CD4-positive, alpha-beta T cell treated with Interferon gamma for 1 hour (primary cell): ENCODE data around the gene NUP93.

Experiments
- DNase-seq: peaks from one replicate; pipeline ENCODE4 v3.0.0-alpha.2; 2020

Gene NUP93

DNA sequence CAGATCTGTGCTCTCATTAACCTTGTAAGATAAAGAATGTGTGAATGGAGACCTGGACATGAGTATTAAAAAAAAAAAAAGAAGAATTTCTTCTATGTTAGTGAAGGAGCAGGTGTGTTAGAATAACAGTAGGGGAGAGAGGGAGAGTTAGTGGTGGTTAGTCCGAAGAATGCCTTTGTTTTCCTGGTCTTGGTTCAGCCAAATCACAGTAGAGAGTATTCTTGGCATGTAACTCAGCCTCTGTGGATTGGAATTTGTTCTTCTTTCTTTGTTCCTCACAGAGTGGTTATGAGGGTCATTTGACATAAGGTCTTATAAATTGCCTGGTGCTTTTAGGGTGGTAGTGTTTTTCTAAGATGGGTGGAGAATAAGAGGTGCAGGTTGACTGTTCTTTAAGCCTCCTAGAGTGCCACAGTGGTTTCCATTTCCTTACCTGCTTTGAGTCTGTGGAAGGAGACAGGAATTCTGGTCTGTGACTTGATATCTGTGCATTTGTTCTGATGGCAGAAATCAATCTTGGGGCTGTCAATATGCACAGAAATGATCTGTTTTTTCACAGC, 17.6 kb downstream of the NUP93 start:
- no peak for DNase-seq

- no peak for DNase-seq
Observed at GRCh38 chr16:56748191-56748590, 18.3 kb downstream of the NUP93 start.

GRCh38 chr16:56748826-56749225, 18.9 kb downstream of the NUP93 start:
- DNase-seq: no peak

- DNase-seq: no peak
Observed at GRCh38 chr16:56749672-56750491, 20.0 kb downstream of the NUP93 start.

- DNase-seq: no peak
Observed at GRCh38 chr16:56753410-56753809, 23.5 kb downstream of the NUP93 start.

DNA sequence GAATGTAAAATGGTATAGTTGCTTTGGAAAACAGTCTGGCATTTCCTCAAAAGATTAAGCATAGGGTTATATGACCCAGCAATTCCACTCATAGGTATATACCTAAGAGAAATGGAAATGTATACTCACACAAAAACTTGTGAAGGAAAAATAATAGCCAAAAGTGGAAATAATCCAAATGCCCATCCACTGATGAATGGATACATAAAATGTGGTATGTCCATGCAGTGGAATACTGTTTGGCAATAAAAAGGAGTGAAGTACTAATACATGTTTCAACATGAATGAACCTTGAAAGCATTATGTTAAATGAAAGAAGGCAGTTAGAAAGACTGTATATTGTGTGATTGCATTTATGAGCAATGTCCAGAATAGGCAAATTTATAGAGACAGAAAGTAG, 25.1 kb downstream of the NUP93 start:
- no peak for DNase-seq

DNA sequence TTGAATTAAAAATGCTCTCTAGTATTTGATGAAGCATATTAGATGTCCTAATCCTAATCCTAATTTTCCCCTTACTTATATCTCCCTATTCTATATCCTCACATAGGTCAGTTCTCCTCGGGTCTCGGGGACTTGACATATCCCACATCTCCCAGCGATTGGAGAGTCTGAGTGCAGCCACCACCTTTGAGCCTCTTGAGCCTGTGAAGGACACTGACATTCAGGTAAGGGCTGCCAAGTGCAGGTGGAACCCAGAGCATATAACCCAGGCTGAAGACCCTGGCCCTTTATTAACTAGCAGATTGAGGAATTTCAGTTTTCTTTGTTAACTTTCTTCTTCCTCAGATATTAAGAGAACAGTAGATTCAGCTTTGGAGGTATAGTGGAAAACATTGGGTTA, 28.5 kb downstream of the NUP93 start:
- DNase-seq: no peak

DNA sequence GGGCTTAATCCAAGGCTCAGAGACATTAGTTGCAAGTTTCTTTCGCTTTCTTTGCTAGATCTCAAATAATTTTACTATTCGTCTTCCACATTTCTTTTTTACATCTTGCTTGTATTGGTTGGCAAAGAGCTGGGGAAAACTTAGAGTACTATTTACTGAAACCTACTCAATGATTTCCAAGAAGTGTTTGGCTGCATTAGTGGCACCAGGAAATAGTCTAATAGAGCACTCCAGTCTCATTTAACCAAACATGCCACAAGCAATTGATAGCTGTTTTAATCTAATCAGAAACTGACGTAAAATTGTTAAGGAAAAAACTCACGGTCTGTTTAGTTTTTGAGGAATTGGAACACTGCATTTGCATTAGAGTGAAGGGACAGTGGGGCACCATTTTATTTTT, 29.0 kb downstream of the NUP93 start:
- DNase-seq: no peak

- DNase-seq: no peak
Observed at GRCh38 chr16:56763291-56763916, 33.5 kb downstream of the NUP93 start.

- DNase-seq: no peak
Observed at GRCh38 chr16:56764835-56765234, 34.9 kb downstream of the NUP93 start.

- no peak for DNase-seq
Observed at GRCh38 chr16:56765949-56766348, 36.0 kb downstream of the NUP93 start.

- DNase-seq: no peak
Observed at GRCh38 chr16:56767024-56767423, 37.1 kb downstream of the NUP93 start.

DNA sequence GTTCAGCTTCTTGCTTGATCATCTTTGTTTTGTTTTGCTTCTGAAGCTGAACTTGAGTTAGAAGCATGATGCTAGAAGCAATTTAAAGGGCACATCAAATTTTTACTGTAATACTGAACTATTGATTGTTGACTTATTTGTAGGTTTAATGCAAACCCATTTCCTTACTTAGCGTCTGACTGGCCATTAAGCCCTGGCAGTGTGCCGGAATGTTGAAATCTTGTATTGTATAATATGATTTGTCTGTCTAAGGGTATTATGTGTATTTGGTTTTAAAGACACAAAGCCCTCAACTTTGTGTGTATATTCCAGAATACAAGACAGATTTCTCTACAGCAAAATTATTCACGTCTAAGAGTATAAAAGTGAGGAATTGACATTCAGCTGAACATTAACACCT, 39.7 kb downstream of the NUP93 start:
- DNase-seq: no peak

DNA sequence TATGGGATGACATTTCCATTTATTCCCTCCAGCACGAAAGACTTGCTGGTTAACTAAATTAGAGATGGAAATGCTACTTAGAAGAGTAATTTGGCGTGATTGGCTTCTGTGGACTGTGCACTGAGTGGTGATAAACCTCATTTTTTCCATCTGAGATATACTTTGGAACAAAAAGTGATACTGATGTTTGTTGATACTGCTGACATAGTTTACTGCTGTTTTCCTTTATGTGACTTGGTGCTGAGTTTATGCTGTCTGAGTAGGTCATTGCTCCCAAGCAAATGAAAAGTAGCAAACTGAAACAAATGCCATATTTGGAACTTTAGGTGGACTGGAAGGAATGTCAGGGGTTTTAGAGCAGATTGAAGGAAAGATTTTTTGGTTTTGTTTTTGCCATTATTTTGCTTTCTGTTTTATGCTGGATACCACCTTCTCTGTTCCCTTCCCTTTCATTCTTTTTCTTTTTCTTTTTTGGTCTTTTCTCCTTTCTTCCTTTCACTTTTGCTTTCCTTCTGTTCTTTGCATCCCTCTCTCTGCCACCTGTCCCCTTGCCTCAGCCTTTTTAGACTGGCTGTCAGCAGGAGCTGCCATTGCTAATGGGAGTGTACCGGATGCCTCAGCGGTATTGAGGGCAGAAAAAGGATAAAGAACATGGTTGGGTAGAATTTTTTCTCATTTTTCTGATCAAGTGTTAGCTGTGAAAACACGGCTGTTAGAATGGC, 41.8 kb downstream of the NUP93 start:
- no peak for DNase-seq

GRCh38 chr16:56773532-56773931, 43.6 kb downstream of the NUP93 start:
- no peak for DNase-seq

GRCh38 chr16:56774016-56774680, 44.2 kb downstream of the NUP93 start:
- DNase-seq: no peak

DNA sequence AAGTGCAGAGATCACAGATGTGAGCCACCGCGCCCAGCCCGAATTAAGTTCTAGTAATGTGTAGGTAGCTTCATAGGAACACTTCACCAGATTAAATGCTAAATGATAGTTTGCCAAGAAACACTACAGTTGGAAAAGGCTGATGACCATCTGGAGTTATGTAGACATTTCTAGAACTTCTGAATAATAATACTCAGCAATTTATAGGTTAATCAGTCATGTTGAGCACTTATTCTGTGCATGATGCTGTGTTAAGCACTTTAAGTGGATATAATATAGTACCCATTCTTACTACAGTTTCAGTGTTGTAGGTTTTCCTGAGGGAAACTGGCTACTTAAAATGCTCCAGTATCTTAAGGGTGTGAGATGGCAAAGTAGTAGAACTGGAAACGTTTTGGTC, 45.2 kb downstream of the NUP93 start:
- no peak for DNase-seq

- DNase-seq: no peak
Observed at GRCh38 chr16:56776562-56776961, 46.6 kb downstream of the NUP93 start.

GRCh38 chr16:56777001-56777400, 47.1 kb downstream of the NUP93 start:
- no peak for DNase-seq

GRCh38 chr16:56777482-56777881, 47.6 kb downstream of the NUP93 start:
- no peak for DNase-seq

GRCh38 chr16:56779906-56780305, 50.0 kb downstream of the NUP93 start:
- DNase-seq: no peak

DNA sequence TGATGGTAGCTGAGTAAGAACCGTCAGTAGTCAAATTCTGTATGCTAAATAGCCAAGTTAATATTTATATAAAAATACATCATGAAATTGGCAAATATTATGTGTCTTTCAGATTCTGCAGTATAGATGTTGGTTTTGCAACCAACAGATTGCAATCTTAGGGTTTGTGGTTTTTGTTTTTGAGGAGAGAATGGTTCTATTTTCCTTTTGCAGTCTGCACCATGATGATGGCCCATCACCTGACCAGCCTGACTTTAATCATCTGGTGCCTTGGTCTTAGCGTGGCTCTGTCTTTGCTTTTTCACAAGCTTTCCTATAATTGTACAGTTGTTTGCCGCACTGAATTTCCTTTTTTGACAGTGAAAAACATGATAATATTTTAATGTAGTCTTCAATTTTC, 50.7 kb downstream of the NUP93 start:
- DNase-seq: no peak

DNA sequence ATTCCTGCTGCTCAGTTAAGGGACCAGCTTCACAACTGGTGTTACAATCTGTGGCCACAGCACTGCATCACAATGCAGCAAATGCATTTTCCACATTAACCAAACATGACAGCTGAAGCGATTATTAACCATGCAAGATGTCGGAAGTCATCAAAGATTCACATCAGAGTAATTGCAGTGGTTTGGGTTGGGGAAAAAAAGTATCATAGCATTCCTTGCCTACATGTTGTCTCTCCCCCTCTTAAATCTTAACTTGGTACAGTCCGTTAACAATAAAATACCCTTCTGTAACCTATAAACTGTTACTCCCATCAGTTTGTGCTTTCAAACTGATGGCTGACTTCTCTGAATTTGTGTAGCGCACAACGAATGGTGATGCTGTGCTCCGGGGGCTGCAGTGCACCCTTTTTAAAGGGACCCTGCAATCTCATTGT, 51.6 kb downstream of the NUP93 start:
- no peak for DNase-seq
